C1 segment of cervical spinal cord (tissue), 14 donors: ENCODE results near the gene WAC.

ENCODE experiments used
- DNase-seq, 14 donors: peaks; one replicate each; lab custom pipeline; 2025; lab: John Stamatoyannopoulos, UW

The WAC gene

DNA sequence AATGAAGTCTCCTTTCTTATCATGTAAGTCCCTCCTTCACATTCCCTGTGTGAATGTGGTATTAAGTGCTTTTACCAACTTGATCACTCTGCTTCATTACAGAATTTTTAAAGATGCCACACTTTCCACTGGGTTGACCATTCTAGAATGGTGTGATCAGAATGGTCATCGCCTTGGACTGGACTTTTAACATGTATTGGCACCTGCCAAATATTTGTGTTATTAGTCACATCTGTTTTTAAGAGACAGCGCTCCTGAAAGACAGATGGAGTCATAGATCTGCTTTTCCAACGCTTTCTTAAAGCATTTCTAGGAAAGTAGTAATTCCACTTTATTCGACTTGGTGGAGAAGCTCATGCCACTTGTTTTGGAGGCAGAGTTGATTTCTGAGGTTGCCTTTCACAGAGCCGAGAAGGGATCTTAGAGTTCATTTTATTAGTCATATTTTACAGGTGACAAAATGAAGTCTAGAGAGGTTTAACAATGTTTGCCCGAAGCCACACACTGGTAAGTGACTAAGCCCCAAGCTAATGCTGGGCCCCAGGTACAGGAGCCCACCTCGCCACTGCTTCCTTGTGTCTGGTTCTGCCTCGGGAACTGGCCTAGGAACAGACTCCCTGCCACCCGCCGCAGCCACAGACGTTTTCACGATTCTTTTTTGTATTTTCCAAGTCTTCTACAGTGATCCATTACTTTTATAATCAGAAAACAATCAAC, 134.0 kb downstream of the WAC start:
- DNase-seq = no peak

DNA sequence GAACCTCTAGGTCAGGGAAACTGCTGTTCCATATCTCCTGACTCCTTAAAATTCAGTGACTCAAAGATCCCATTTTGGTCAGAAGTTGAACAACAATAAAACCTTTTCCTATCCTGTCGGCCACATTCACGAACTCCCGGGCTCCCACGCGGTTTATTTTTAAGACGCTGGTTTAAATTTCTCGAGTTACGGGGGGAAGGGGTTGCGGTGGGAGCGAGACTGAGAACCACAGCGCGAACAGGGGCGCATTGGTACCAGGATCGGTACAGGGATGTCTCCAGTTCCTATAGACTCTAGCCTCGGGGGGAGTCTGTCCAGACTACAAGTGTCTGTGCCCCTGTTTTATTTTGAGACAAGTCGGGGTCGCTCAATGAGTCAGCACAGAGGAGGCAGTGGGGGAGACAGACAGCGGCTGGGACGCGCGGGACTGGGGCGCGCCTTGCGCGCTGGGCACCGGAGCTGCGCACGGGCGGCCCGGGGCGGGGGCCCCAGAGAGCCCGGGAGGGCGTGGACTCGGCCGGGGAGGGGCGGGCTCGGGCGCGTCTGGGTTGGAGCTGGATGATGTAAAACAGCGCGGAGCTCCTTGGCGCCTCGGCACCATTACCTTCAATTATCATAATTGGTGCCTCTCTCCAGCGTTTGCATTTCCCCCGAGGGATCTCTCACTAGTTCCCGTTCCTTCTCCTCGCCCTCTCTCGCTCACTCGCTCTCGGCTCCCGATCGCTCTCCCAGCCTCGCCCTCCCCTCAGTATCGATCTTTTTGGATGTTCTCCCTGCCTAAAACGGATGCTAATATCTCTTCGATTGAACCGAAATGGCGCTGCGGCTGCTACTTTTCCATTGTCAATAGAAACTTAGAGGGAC, 135.7 kb downstream of the WAC start:
- no peak for DNase-seq

DNA sequence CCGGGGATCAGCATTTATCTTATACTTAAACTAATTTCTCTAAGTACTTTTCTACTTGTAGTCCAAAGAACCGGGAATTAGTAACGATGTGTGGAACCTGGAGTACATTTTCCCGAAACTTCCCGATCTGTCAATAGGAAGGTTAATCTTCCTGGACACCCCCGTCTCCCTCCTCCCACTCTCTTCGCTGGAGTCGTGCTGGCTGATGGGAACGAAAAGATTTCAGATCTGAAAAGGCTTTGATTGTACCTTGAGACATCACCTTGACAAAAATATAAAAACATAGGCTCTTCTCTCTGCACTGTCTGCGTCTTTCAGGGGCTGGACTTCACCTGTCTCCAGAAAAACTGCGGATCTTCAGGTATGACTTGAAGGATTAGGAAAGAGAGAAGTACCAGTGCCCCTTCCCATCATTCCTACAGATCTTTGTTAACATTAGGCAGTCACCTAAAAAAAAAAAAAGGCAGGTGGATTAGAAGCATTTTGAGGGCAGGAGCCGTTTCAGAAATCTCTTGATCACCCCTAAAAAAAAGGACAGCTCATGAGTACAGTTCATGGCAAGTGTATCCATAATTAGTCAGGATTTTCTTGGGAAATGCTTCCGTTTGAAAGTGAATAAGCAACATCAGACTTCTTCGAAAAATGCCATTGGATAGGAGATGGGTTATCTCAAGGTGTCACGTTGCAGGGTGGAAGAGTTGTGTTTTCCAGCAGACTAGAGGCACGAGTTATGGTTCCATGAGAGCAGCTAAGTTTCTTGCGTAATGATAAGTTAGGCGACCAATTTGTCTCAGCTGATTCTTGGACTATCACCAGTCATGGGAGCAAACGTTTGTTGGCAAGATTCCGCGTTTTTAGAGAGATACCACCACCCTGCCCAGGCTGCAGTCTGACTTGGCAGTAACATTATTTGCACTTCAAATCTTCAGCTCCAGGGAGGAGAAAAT, 136.6 kb downstream of the WAC start:
- no peak for DNase-seq
